HG03558 (cell line): ENCODE results near the gene ACOXL.
A peak's percentile ranks its signal among the peaks of the same experiment; 100 is the strongest.

ENCODE experiments used
- ATAC-seq: cut with Tn5 transposase; IDR thresholded peaks from one replicate; pipeline ENCODE4 v1.9.1; 2021; ENCODE audit warnings: moderate number of reproducible peaks; ENCODE audit not compliant: unreplicated experiment; ENCODE audit errors: extremely low read depth

ACOXL gene

GRCh38 chr2:110867078-110867477, 134.7 kb downstream of the ACOXL start:
- no peak for ATAC-seq

DNA sequence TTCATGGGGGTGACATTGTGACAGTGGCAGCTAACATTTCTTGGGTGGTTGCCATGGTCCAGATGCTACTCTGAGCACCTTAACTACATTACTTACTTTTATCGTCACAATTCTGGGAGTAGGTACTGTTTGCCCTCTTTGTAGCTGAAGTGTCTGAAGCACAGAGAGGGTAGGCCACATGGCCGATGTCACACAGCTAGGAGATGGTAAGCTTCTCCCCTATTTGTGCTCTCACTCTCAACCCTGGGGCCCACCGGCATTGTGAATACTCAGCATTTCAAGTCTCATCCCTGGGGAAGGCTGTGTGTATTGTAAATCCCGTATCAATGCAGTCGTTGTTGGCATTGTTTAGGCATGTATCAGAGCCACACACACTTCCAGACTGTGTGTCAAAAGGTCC, 136.6 kb downstream of the ACOXL start:
- ATAC-seq, result no peak

DNA sequence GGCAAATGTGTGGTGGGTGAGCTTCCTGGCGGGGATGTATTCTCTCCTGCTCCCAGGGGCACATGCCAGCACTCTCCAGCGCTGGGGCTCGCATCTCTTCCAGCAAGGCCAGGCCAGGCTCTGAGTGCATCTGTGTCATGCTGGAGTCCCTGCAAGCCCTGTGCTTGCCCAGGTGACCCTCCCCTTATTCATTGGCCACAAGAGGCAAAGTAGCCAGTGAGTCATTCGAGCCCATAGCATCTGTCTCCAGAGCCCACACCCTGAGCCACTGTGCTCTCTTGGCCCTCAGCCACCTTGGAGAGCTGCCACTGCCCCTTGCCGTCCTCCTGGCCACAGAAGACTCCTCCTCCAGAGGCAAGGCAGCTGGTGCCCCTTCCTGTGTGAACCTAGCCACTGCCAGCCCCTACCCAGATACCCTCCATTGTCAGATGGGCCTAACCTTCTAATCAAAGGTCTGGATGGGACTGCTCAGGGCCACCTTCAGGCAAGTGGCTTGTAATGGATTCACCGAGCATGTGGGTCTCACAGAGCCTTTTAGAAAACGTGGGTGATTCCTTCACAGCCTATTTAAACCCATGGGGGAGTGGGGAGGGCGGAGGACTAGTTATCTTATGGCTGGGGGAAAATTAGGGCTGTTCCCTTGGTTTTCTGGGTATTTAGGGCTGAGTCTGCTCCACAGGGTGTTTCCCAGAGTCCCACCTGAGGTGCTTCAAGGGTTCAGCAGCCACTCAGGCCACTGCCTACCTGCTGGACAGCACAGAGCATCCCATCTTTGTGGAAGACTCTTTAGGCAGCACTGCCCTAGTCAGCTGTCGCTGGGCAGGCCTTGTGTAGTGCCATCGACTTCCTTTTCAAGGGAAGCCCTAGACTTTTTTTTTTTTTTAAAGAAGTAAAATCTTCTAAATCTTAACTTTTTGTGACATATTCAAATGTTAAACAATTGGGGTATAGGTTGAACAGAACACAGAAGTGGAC, 137.4 kb downstream of the ACOXL start:
- no peak for ATAC-seq

DNA sequence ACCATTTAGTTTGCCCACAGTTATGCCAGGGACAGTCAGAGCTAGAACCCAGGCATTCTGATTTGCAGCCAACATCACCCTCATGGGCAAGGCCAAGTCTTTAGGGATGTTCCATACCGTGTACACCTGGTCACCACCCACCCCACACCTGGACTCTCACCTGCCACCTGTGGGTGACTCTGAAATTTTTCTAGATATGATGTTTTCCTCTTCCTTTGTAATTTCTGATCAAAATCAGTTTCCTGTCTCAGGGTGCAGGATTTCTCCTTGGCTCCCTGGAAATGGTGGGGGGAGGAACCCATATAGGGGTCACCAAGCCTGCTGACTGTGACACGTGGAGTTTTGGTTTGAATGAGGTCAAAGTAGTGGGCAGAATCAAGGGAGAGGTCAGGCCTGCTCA, 138.2 kb downstream of the ACOXL start:
- ATAC-seq, result no peak

- ATAC-seq, result no peak
Observed at GRCh38 chr2:110871637-110872036, 139.3 kb downstream of the ACOXL start.

- ATAC-seq, result no peak
Observed at GRCh38 chr2:110872521-110872920, 140.1 kb downstream of the ACOXL start.

DNA sequence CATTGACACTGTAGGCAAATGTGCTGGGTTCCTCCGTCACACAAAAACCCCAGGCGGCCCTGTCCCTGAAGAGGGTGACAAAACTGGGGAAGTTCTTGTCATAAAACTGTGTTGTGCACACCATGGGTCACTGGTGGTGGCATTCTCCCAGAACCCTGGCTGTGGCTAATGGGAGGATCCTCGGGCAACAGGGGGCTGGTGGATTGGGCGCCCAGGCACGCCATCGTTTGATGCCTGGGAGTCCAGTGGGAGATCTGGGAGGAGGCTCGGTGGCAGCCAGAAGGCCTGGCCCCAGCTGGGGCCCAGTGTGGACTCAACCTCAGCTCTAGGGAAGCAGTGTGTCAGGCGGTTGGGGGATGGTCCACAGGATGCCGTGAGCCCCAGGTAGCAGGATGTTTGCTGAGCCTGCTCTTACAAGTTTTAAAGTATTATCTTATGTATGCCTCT, 140.7 kb downstream of the ACOXL start:
- ATAC-seq, result no peak

DNA sequence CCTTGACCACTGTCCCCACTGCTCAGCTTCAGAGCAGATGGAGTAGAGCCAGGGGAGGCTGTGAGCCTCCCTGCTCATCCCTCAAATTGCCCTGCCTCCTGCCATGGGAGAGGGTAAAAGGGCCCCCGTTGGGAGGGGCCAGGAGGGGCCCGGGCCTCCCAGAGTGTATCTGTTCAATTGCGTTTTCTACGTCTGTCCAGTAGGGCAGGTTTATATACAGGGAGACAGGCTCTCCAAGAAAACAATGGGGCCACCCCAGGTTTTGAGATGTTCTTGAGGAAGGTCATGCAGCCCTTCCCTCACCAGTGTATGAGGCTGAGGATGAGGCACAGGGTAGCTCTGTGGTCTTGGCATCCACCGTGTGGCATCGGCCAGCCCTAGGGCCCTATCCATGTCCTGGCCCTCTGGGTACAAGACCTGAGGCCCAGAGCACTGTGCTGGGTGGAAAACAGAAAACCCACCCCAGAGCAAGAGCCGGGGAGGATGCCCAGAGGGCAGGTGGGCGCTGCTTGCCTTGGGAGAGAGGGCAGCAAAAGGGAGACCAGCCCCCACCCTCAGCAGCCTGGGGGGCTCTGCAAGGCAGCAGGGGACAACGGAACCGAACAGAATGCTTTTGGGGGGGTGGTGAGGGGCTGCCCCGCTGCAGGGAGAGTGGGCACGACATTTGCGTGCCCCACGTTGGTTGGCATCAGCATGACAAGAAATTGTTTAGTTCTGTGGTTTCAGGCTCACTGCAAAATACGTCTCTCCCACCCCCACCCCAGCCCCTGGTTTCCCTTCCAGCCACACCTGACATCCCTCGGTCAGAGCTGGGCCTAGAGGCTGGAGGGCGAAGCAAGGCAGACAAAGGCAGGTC, 141.5 kb downstream of the ACOXL start:
- ATAC-seq, result no peak

DNA sequence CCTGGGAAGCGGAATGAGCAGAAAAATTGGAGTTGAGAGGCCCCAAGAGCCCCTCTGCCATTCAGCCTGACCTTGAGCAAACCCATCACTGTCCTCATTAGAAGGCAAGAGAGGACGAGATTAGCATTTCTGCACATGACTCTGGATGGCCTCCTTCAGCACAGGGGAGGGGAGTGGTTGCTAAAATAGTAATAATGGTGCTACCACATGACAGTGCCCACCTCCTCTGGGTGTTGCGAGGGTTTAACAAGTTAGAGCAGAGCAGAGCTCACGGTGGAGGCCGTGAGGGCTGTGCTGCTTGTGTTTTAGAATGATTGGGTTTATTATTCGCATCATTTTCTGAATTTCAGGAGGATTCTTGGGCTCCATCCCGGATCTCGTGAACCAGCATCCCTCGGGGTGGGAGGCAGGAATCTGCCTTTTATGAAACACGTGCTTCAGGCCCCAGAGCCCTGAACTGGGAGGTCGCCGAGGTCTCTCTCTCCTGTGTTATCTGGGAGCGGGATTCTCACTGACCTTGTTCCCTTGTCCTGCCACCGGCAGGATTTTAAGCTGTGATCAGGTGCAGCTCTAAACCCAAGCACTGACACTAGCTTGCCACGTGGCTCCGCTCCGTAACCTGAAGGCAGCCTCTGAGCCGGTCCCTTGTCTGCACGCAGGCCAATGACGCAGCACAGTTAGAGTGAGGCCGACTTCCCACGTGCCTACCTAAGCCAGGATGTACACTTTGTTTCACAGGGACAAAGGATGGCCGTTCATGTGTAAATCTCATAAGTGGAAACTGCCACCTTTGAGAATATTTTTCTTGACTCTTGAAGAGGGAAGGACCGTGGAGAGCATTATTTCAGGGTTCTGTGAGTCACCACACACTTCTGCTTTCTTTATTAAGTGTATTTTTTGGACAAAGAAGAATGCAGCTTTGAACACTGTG, 142.3 kb downstream of the ACOXL start:
- ATAC-seq, result no peak

- no peak for ATAC-seq
Observed at GRCh38 chr2:110875384-110875725, 143.0 kb downstream of the ACOXL start.

DNA sequence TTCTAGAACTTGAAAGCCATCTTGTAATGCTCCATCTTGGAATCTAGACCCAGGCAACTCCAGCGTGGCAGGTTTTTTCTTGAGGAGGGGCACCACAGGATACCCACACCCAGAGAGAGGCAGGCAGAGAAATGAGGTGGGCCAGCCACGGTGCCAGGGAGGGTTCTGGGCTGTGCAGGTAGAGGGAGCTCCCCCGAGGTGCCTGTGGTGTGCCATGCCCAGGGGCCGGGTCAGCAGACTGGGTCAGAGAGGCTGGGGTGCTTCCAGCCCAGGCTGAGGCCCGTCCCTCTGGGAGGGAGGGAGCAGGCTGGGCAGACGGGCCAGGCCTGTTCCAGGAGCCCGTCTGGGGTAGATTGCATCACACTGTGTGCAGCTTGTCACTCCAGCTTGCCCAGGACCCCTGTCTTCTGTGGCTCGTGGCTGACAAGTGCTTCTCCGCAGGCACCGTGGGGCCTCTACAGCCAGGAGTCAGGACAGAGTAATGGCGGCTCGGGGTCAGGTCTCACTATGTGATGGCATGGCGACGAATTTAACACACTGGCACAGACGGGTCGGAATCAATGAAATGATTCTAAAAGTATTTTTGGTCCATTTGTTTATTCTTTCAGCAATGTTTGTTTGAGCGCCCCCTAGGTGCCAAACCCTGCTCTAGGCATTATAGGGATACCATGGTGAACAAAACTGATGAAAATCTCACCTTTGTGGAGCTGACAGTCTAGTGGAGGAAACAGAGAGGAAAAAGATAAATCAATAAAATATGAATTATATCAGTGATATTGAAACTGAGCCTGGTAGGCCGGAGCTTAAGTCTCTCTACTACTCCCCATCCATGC, 144.0 kb downstream of the ACOXL start:
- no peak for ATAC-seq

- ATAC-seq, result no peak
Observed at GRCh38 chr2:110877031-110877827, 144.9 kb downstream of the ACOXL start.

DNA sequence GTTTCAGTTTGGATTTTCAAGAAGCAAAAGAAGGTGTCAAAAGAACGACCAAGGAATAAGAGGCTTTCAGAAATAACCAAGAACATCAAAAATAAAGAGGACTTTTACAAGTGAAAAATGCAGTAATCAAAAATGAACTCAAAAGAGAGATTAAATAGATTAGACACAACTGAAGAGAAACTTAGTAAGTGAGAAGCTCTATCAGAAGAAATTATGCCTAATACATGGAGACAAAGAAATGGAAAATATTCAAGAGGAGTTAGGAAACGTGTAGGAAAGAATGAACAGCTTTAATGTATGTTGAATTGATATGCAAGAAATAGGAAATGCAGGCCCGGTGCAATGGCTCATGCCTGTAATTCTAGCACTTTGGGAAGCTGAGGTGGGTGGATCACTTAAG, 145.8 kb downstream of the ACOXL start:
- ATAC-seq, result no peak

GRCh38 chr2:110881908-110882307, 149.5 kb downstream of the ACOXL start:
- ATAC-seq, result peak; percentile 43

GRCh38 chr2:110883406-110883805, 151.0 kb downstream of the ACOXL start:
- no peak for ATAC-seq

GRCh38 chr2:110885256-110885655, 152.9 kb downstream of the ACOXL start:
- no peak for ATAC-seq

DNA sequence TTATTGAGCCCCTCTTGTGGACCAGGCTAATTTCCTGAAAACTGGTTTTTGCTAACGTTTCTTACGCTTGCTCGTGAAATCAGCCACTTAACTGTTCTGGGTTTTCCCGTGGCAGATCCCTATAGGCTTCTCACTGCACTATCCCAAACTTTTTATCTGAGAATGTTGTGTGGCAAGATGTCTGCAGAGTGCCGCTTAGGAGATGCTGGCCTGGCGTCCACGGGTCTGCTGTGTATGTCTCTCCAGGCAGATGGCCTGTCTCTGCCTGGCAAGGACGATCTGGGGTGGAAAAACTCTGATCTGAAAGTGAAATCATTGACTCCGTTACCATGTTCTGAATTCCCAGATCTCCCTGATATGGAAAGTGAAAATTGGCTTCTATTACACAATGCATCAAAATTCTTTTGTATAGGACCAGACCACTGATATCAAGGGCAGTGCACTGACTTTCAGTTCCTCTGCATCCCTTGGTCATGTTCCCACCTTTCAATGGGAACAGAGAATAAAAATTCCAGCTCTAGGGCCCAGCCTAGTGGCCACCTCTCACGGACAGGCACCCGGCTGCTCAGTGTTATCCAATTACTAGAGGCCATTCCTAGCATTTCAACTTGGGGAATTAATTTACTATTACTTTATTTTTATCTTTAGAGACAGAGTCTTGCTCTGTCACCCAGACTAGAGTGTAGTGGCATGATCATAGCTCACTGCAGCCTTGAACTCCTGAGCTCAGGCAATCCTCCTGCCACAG, 154.6 kb downstream of the ACOXL start:
- ATAC-seq, result no peak

- no peak for ATAC-seq
Observed at GRCh38 chr2:110888411-110888810, 156.0 kb downstream of the ACOXL start.
